H1 (cell line): ENCODE results near the gene PITPNM1. TPM values are rescaled to one million over a fixed set of nuclear protein-coding genes. Genes with fewer than 3 reads are reported as not detected.
"Not testable (repeated sequence)": the region's sequence is repeated elsewhere in the genome, so short reads cannot be mapped to it uniquely, and the experiment has no call there.

Experiments used
- CTCF ChIA-PET: fragments of 300-600 bp; sonication (Branson Sonifier 250); formaldehyde crosslinking; loops from one replicate; lab custom pipeline; 2021; ENCODE audit not compliant: partially characterized antibody; lab: Charles Lee
- POLR2A ChIA-PET: fragments of 300-600 bp; sonication (Branson Sonifier 250); formaldehyde crosslinking; loops from one replicate; lab custom pipeline; 2021; ENCODE audit warnings: inconsistent platforms; ENCODE audit not compliant: partially characterized antibody; lab: Charles Lee
- DNase-seq, 2 experiments: peaks; one replicate each; pipeline versions ENCODE4 v3.0.0 to v3.0.0-alpha.2; 2010 to 2022; ENCODE audit warnings: low spot score in 2 of 2, low read depth in 1 of 2, mixed read lengths in 1 of 2
- FAIRE-seq: peaks from 2 replicates; lab custom pipeline; 2011; peaks lifted over from hg19 to GRCh38; lab: Jason Lieb, UNC
- H2AFZ ChIP-seq: 2 replicates; pipeline ENCODE4 v1.8.1; 2012; ENCODE audit warnings: low read length, inconsistent platforms
- H2AK5ac ChIP-seq: 2 replicates; pipeline ENCODE4 v1.6.1; 2013; ENCODE audit warnings: low read depth, low read length
- H2BK120ac ChIP-seq: replicated peaks from 2 replicates; pipeline ENCODE3; 2013; ENCODE audit warnings: low read depth, low read length, inconsistent platforms
- H2BK12ac ChIP-seq: 2 replicates; pipeline ENCODE4 v1.6.1; 2013; ENCODE audit warnings: low read depth, low read length
- H2BK15ac ChIP-seq: 2 replicates; pipeline ENCODE4 v1.6.1; 2013; ENCODE audit warnings: low read length
- H2BK20ac ChIP-seq: 2 replicates; pipeline ENCODE4 v1.6.1; 2013; ENCODE audit warnings: low read length
- H2BK5ac ChIP-seq: 2 replicates; pipeline ENCODE4 v1.6.1; 2013; ENCODE audit warnings: low read depth, low read length
- H3K14ac ChIP-seq: 2 replicates; pipeline ENCODE4 v1.6.1; 2013; ENCODE audit warnings: inconsistent platforms; ENCODE audit not compliant: insufficient read length
- H3K18ac ChIP-seq: 2 replicates; pipeline ENCODE4 v1.6.1; 2013; ENCODE audit warnings: low read length; ENCODE audit errors: extremely low read depth
- H3K23ac ChIP-seq: 2 replicates; pipeline ENCODE4 v1.6.1; 2013; ENCODE audit warnings: inconsistent platforms; ENCODE audit not compliant: insufficient read length
- H3K23me2 ChIP-seq: 2 replicates; pipeline ENCODE4 v1.6.1; 2013; ENCODE audit warnings: low read depth, low read length
- H3K27ac ChIP-seq: 2 replicates; pipeline ENCODE4 v1.6.1; 2011; ENCODE audit warnings: low read depth, low read length, inconsistent platforms
- H3K27me3 ChIP-seq, 4 experiments: replicated peaks in 1 of 4; 1 replicate in 1 of 4; 2 replicates in 3 of 4; pipeline versions ENCODE4 v1.6.1 to v1.8.1; 2011 to 2013; ENCODE audit warnings: low read length in 3 of 4, mild to moderate bottlenecking in 3 of 4, inconsistent platforms in 2 of 4, mixed read lengths in 2 of 4, moderate library complexity in 1 of 4; ENCODE audit not compliant: control insufficient read depth in 3 of 4, insufficient read depth in 3 of 4; ENCODE audit errors: extremely low read depth in 1 of 4
- H3K36me3 ChIP-seq, 4 experiments: 2 replicates each; pipeline versions ENCODE4 v1.6.1 to v1.8.1; 2011 to 2013; ENCODE audit warnings: mild to moderate bottlenecking in 4 of 4, low read length in 3 of 4, moderate library complexity in 2 of 4, control low read depth in 1 of 4, inconsistent platforms in 1 of 4; ENCODE audit not compliant: insufficient read depth in 4 of 4, control insufficient read depth in 2 of 4
- H3K4ac ChIP-seq: replicated peaks from 2 replicates; pipeline ENCODE3; 2013; ENCODE audit warnings: low read length, low read depth, mixed read lengths, inconsistent platforms; ENCODE audit not compliant: insufficient read length
- H3K4me1 ChIP-seq, 4 experiments: replicated peaks in 1 of 4; 1 replicate in 1 of 4; 2 replicates in 3 of 4; pipeline versions ENCODE4 v1.6.1 to v1.8.1; 2011 to 2013; ENCODE audit warnings: low read length in 3 of 4, inconsistent platforms in 2 of 4, mixed read lengths in 1 of 4; ENCODE audit not compliant: insufficient read depth in 4 of 4, control insufficient read depth in 3 of 4
- H3K4me2 ChIP-seq, 2 experiments: 2 replicates each; pipeline versions ENCODE4 v1.6.1 to v1.8.1; 2011 to 2013; ENCODE audit warnings: low read depth in 2 of 2, low read length in 2 of 2, control low read depth in 1 of 2, inconsistent platforms in 1 of 2, mild to moderate bottlenecking in 1 of 2; ENCODE audit not compliant: insufficient read depth in 1 of 2
- H3K4me3 ChIP-seq, 4 experiments: fragments of 200-600, 300-600 bp in 1 of 4; sonication (generic), shearing (Covaris generic), sonication (Bioruptor Twin) in 1 of 4; 2 replicates each; pipeline versions ENCODE4 v1.5.1 to v1.8.1; 2011 to 2016; ENCODE audit warnings: low read length in 4 of 4, low read depth in 3 of 4, control low read depth in 2 of 4, inconsistent platforms in 2 of 4, mild to moderate bottlenecking in 2 of 4, mixed read lengths in 1 of 4, moderate library complexity in 1 of 4; ENCODE audit not compliant: insufficient read depth in 2 of 4; ENCODE audit errors: extremely low read depth in 1 of 4
- H3K56ac ChIP-seq: replicated peaks from 2 replicates; pipeline ENCODE3; 2013; ENCODE audit warnings: low read depth, mild to moderate bottlenecking, mixed read lengths, low read length, inconsistent platforms; ENCODE audit not compliant: insufficient read length
- H3K79me1 ChIP-seq: 2 replicates; pipeline ENCODE4 v1.6.1; 2013; ENCODE audit warnings: low read depth, low read length, control low read depth
- H3K79me2 ChIP-seq, 2 experiments: 2 replicates each; pipeline versions ENCODE4 v1.6.1 to v1.8.1; 2012 to 2013; ENCODE audit warnings: low read length in 2 of 2, mild to moderate bottlenecking in 2 of 2, inconsistent platforms in 1 of 2; ENCODE audit not compliant: insufficient read depth in 2 of 2, control insufficient read depth in 1 of 2
- H3K9ac ChIP-seq, 4 experiments: replicated peaks in 1 of 4; 1 replicate in 1 of 4; 2 replicates in 3 of 4; pipeline versions ENCODE4 v1.6.1 to v1.8.1; 2011 to 2013; ENCODE audit warnings: low read depth in 3 of 4, low read length in 3 of 4, control low read depth in 2 of 4, mild to moderate bottlenecking in 2 of 4, moderate library complexity in 2 of 4, inconsistent platforms in 1 of 4; ENCODE audit errors: extremely low read depth in 1 of 4
- H3K9me3 ChIP-seq, 2 experiments: 2 replicates each; pipeline versions ENCODE4 v1.6.1 to v1.8.1; 2012 to 2013; ENCODE audit warnings: mild to moderate bottlenecking in 2 of 2, moderate library complexity in 2 of 2, control low read depth in 1 of 2, inconsistent platforms in 1 of 2, low read depth in 1 of 2, low read length in 1 of 2, mixed read lengths in 1 of 2; ENCODE audit not compliant: insufficient read depth in 2 of 2
- H4K20me1 ChIP-seq, 2 experiments: replicated peaks in 1 of 2; 2 replicates each; pipeline versions ENCODE3 to v1.8.1; 2011 to 2013; ENCODE audit warnings: inconsistent platforms in 2 of 2, low read length in 2 of 2, mild to moderate bottlenecking in 1 of 2; ENCODE audit not compliant: insufficient read depth in 2 of 2, control insufficient read depth in 1 of 2
- H4K5ac ChIP-seq: 2 replicates; pipeline ENCODE4 v1.6.1; 2013; ENCODE audit warnings: low read length, low read depth, mixed read lengths, inconsistent platforms; ENCODE audit not compliant: insufficient read length
- H4K8ac ChIP-seq: 2 replicates; pipeline ENCODE4 v1.8.0; 2013; ENCODE audit warnings: mild to moderate bottlenecking, moderate library complexity, low read length, inconsistent platforms; ENCODE audit not compliant: insufficient read depth; ENCODE audit errors: extremely low read depth
- H4K91ac ChIP-seq: replicated peaks from 2 replicates; pipeline ENCODE3; 2013; ENCODE audit warnings: low read length, mixed read lengths, inconsistent platforms; ENCODE audit not compliant: insufficient read length
- WGBS, 2 experiments: shearing (Covaris generic) in 1 of 2; methylation state at CpG; one replicate each; pipeline versions ENCODE4 v1.1.6 to v1.1.7; 2013 to 2015; ENCODE audit warnings: low lambda C conversion rate in 2 of 2, mixed read lengths in 2 of 2, inconsistent platforms in 1 of 2, low coverage in 1 of 2, missing lambda C conversion rate in 1 of 2; ENCODE audit not compliant: insufficient replicate concordance in 2 of 2, insufficient coverage in 1 of 2, insufficient read length in 1 of 2; ENCODE audit errors: extremely low coverage in 1 of 2, missing lambda C conversion rate in 1 of 2; 5-methylcytosine and 5-hydroxymethylcytosine counted together
- polyA plus RNA-seq, 7 experiments: library from polyadenylated mRNA; depleted of rRNA in 3 of 7; stranded (reverse) in 5 of 7; unstranded in 2 of 7; fragments of >200 nt in 5 of 7; fragments of 200-250 nt in 2 of 7; gene quantifications; 1 replicate in 5 of 7; 2 replicates in 1 of 7; 4 replicates in 1 of 7; pipeline versions ENCODE4 v1.2.1 to v1.2.3, GENCODE V29; 2011 to 2013; ENCODE audit warnings: missing spikeins in 2 of 7, mixed read lengths in 2 of 7
- total RNA-seq: library from RNA; stranded (reverse); fragmentation: NEBNext Ultra II Directional; extraction: Animal tissue kit (Norgen Biotek cat#: 25700); gene quantifications from 2 replicates; pipeline ENCODE4 v1.2.1, GENCODE V29; 2021

The PITPNM1 gene
- total and polyA plus RNA-seq, 2 of the 8 experiments (the other 6 are each of a cell fraction or from before 2014, with no cell fraction given) = 27.2 to 52.7 TPM

DNA sequence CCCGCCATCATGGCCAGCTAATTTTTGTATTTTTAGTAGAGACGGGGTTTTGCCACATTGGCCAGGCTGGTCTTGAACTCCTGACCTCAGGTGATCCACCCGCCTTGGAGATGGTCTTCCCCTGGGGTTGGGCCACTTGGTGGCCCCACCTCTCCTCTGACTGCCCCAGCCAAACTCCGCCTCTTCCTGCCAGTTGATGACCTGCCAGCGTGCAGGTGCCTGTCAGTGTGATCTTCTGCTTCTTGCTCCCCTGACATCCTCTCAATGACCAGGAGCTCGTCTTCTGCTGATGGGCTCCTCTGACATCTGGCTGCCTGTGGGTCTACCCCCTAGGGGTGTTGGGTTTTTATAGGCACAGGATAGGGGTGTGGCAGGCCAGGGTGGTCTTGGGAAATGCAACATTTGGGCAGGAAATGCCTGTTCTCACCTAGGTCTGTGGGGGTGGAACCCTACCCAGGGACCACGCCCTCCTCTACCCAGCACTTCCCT, 19.2 kb downstream of the PITPNM1 start:
- not testable (repeated sequence) for H2BK15ac ChIP-seq, H3K14ac ChIP-seq, FAIRE-seq, DNase-seq, H3K9ac ChIP-seq, H3K4me3 ChIP-seq, H4K91ac ChIP-seq, H2BK20ac ChIP-seq, H2AK5ac ChIP-seq, H3K79me1 ChIP-seq, H3K4me1 ChIP-seq, H3K36me3 ChIP-seq, H4K8ac ChIP-seq, H3K56ac ChIP-seq, H3K4me2 ChIP-seq, H3K79me2 ChIP-seq, H3K9me3 ChIP-seq, H2BK12ac ChIP-seq, H2AFZ ChIP-seq, H3K27ac ChIP-seq, H3K4ac ChIP-seq, H4K5ac ChIP-seq, H4K20me1 ChIP-seq, H2BK120ac ChIP-seq, H3K23me2 ChIP-seq, H2BK5ac ChIP-seq, H3K23ac ChIP-seq, H3K27me3 ChIP-seq, H3K18ac ChIP-seq
- CTCF ChIA-PET = interaction anchor here (1.2 to 1.4 kb wide), 2 partner anchors 8 to 106 kb away, joined by 3 read pairs; no protein-coding TSS in a partner anchor
- POLR2A ChIA-PET = interaction anchor here (1.0 to 1.2 kb wide), 4 partner anchors 16 to 22 kb away, joined by 3 to 4 read pairs (median 3); partner anchors contain the start of gene CDK2AP2
- WGBS, 2 experiments = 75% methylated on average over 4 of the region's 7 CpGs; no CpG with 5 or more reads in 1 of the 2 experiments
